GM10248 (cell line): ENCODE data around the gene ZNRF1.

ENCODE experiments used
- CTCF ChIA-PET: fragments of 300-600 bp; sonication (Branson Sonifier 250); formaldehyde crosslinking; extraction: SDS; loops from one replicate; lab custom pipeline; 2021; ENCODE audit warnings: antibody characterized with exemption; lab: Yijun Ruan, JAX
- POLR2A ChIA-PET: fragments of 350-650 bp; sonication (Branson Sonifier 250); formaldehyde crosslinking; extraction: SDS; loops from one replicate; lab custom pipeline; 2020; ENCODE audit warnings: antibody characterized with exemption; lab: Yijun Ruan, JAX
- DNase-seq: peaks from one replicate; pipeline ENCODE4 v3.0.0; 2012; ENCODE audit errors: extremely low spot score
- CTCF ChIP-seq: IDR thresholded peaks from 2 replicates; pipeline ENCODE4 v1.5.1; 2012; ENCODE audit warnings: mild to moderate bottlenecking, low read depth; ENCODE audit errors: extremely low read depth, missing control alignments, control extremely low read depth

ZNRF1 gene

GRCh38 chr16:75111514-75111940 lies 112.7 kb downstream of the ZNRF1 start:
- DNase-seq = no peak
- ChIA-PET POLR2A (interaction anchor here (1.1 kb wide), 1 partner anchor 113 kb away, joined by 3 read pairs; no protein-coding TSS in a partner anchor), CTCF (interaction anchor here (0.7 to 7.0 kb wide), 63 partner anchors 9 to 598 kb away, joined by 3 to 108 read pairs (median 6); partner anchors contain the start of genes FA2H, WDR59, ZFP1 and ZNRF1)
- no peak for TF ChIP-seq CTCF

GRCh38 chr16:75111961-75112733 lies 113.3 kb downstream of the ZNRF1 start:
- no peak for TF ChIP-seq CTCF
- ChIA-PET POLR2A (interaction anchor here (1.1 kb wide), 1 partner anchor 114 kb away, joined by 3 read pairs; no protein-coding TSS in a partner anchor), CTCF (interaction anchor here (0.8 to 7.0 kb wide), 54 partner anchors 9 to 414 kb away, joined by 3 to 108 read pairs (median 7); partner anchors contain the start of genes FA2H, WDR59, ZFP1 and ZNRF1)
- no peak for DNase-seq

- DNase-seq = no peak
- CTCF ChIA-PET = interaction anchor here (1.0 to 7.0 kb wide), 7 partner anchors 26 to 282 kb away, joined by 3 to 108 read pairs (median 7); partner anchors contain the start of genes WDR59 and ZNRF1
- TF ChIP-seq CTCF = no peak
- POLR2A ChIA-PET = no interaction called here
These were observed 114.1 kb downstream of the ZNRF1 start for GRCh38 chr16:75112734-75113491.

GRCh38 chr16:75113541-75114121 lies 114.8 kb downstream of the ZNRF1 start:
- CTCF ChIA-PET = interaction anchor here (1.0 to 7.0 kb wide), 4 partner anchors 27 to 281 kb away, joined by 3 to 108 read pairs (median 4); partner anchors contain the start of genes WDR59 and ZNRF1
- POLR2A ChIA-PET = no interaction called here

GRCh38 chr16:75114179-75114945 lies 115.5 kb downstream of the ZNRF1 start:
- POLR2A ChIA-PET = no interaction called here
- CTCF ChIA-PET = interaction anchor here (7.0 kb wide), 1 partner anchor 117 kb away, joined by 108 read pairs; the partner anchor contains the start of gene ZNRF1
- no peak for TF ChIP-seq CTCF
- DNase-seq = no peak

More at GRCh38 chr16:75113541-75114121, 114.8 kb downstream of the ZNRF1 start:
- no peak for DNase-seq
- TF ChIP-seq CTCF = no peak
